ENCODE data around the gene PSME3IP1.
"Not testable (repeated sequence)": the region's sequence is repeated elsewhere in the genome, so short reads cannot be mapped to it uniquely, and the experiment has no call there.

Gene PSME3IP1

DNA sequence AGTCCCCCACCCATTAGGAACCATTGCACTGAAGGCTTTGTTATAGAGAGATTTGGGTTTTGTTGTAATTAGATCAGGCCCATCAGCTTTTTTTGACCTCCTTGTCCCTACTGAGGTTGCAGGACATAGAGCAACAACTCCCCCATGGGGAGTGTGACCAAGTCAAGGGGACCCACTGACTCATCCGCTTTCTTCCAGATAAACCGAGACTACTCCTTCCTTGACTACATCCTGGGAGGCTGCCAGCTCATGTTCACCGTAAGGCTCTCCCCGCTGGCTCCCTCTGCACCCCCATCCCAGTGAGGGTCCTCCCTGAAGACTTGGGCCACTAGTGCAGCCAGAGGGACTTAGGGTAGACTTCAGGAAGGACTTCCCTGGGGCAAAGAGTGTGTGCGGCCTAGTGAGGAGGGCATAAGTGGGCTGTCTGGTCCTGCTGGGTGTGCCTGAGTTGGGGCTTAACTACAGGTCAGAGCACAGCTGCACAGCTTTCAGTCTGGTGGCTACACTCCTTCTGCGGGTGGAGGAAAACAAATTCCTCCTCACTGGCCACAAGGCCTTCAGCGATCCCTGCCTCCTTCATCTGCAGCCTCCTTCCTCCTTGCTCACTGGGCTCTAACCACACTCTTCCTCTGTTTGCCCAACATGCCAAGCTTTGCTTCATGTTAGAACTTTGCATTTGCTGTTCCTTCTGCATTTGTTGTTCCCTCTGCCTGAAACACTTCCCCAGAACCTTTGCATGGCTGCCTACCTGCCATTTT is 62.4 kb downstream of the PSME3IP1 start:
- DNase-seq: no peak

DNA sequence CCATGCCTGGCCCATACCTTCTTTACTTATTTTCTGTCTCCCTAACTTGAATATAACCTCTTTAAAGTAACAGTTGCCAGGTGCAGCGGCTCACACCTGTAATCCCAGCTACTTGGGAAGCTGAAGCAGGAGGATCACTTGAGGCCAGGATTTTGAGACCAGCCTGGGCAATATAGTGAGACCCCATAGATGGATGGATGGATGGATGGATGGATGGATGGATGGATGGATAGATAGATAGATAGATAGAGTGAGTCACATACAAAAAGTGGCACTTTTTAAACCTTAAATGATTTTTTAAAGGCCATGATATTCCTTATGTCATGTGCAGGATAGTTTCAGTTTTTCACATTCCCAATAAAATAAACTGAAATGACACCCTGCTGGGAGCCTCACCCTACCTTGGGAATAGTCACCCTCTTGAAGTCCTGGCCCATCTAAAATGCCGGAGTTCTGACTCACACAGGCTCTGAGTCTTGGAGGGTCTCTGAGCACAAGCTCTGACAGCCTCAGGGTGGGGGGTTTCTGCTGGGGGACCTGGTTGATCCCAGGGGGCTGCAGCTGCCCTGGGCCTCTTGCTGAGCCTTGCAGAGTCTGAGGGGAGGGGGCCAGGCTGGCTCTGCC is 67.3 kb downstream of the PSME3IP1 start:
- DNase-seq: no peak

DNA sequence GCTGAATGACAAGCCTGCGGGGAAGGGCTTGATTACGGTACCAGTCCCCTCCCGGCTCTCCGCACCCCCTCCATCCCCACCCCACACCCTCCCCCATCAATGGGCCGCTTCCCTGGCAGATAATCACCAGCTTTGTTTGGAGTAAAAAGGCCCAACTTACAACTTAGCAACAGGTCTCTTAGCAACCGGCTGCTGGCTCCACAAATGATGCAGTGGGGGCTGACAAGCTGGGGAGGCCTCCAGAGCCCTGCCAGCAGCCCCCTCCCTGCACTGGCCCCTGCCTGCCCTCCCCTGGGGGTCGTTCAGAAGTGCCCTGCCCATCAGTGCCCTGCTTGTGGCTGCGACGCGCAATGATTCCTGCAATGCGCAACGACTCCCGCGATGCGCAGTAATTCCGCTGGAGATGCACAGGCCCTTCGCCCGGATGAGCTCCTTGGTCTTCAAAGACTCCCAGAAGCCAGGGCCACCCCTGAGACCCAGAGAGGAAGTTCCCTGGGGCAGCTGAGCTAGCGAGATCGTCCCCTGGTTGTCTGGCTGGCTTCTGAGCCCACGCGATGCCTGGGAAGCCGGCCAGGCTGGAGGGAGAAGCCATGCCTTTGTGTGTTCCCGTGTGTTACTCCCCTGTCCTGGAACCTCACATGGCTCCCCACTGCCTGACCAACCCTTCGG is 70.2 kb downstream of the PSME3IP1 start:
- DNase-seq: peak; percentile 7

DNA sequence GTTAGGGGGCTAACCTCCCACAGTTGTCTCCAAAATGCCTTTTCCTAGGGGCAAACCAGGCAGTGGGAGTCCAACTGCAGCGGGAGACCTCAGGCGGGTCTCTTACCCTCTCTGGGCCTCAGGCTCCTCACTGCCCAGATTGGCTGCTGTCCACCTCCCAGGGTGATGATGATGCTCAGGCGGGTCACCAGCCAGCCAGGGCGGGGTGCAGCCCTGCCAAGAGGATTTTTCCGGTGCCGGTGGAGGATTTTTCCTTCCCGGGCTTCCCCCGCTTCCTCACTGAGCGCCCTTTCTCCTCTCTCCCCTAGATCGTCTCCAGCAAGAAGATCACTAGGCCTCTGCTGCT is 70.7 kb downstream of the PSME3IP1 start:
- DNase-seq: no peak

DNA sequence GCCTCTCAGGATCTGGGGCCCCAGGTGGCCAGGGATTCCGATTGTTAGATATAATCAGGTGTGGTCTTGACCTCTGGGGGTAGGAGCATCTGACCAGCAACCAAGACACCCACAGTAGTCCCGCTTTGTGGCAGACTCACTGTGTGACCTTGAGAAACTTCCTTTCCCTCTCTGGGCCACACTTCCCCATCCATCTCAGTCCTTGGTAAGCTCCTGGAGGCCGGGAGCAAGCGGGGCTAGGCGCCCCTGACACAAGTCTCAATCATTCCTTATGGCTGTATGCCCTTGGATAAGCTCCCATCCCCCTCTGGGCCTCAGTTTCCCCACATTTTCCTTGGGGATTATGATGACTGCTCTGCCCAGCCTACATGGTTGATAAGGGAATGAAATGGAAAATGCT is 72.2 kb downstream of the PSME3IP1 start:
- DNase-seq: no peak

DNA sequence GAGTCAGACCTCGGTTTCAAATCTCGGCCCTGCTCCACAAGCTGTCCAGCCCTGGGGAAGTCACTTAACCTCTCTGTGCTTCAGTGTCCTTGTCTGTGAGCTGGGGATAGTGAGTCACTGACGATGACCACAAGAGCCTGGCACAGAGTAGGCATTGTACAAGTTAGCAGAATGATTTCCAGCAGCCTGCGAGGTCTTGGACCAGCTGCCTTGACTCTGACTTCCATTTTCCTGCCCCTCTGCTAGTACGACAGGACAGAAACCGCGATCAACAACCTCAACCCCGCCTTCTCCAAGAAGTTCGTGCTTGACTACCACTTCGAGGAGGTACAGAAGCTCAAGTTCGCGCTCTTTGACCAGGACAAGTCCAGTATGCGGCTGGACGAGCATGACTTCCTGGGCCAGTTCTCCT is 72.8 kb downstream of the PSME3IP1 start:
- DNase-seq: no peak

DNA sequence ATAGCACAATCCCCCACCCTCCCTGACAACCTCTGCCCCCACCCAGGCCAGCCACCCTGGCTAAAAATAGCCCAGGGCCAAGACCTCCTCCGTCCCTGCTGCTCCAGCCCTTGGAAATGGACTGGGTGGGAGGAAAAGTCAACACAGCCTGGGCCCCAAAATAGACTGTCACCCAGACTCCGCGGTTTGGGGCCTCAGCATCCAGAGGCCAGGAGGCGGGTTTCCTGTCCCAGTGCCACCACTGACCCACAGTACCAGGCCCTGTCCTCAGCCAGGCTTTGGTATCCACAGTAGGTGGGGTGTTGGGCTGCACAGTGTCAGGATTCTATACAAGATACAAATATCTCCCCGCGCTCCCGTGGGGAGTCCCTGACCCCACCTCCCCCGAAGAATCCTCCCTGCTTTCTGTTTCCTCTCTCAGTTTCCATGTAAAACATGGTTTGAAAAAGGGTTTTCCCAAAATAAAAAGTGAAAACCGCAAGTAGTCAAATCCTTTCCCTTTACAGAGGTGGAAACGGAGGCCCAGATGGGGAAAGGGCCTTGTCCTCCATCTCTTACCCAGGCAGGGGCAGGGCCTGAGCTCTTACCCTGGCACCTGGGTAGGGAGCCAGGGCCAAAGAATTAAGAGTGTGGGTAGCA is 73.3 kb downstream of the PSME3IP1 start:
- DNase-seq: no peak

DNA sequence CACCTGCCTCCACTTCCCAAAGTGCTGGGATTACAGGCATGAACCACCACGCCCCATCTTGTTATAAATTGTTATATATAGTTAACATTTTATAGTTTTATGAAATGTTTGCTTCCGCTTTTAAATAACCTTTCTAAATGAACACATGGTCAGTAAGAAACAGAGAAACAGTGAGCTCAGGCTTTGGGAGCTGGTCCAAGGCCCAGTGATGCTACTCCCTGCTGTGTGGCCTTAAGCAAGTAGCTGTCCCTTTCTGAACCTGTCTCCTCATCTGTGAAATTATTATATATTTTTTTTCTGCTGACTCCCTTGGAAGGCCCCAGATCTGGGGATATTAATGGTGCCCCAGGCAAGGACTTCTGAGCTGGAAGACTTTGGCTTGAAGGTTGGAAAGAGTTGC is 74.4 kb downstream of the PSME3IP1 start:
- DNase-seq: no peak

DNA sequence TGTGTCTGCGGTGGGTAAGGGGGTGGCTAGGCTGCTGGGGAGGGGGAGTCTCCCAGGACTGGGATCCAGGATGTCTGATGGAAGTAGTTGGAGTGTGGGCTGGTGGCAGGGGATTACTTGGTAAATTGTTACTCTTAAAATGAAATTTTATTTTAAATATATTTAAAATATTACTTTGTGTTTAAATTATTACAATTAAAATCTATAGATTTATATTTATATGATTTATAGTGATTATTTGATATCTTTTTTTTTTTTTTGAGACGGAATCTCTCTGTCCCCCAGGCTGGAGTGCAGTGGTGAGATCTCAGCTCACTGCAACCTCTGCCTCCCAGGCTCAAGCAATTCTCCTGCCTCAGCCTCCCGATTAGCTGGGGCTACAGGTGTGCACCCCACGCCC is 74.9 kb downstream of the PSME3IP1 start:
- no peak for DNase-seq

DNA sequence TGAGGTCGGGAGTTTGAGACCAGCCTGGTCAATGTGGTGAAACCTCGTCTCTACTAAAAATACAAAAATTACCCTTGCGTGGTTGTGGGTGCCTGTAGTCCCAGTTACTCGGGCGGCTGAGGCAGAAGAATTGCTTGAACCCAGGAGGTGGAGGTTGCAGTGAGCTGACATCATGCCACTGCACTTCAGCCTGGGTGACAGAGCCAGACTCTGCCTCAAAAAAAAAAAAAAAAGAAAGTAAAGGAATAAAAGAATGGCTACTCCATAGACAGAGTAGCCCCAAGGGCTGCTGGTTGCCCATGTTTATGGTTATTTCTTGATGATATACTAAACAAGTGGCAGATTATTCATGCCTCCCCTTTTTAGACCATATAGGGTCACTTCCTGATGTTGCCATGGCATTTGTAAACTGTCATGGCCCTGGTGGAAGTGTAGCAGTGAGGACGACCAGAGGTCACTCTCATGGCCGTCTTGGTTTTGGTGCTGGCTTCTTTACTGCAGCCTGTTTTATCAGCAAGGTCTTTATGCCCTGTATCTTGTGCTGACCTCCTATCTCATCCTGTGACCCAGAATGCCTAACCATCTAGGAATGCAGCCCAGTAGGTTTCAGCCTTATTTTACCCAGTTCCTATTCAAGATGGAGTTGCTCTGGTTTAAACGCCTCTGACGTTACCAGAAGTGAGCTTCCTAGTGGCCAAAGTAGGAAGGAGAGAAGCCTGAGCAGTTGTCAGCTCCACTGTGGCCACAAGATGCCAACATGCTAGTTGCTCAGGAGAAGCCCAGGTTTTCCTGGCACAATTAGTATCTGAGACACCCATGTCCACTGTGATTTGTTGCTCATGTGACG is 76.4 kb downstream of the PSME3IP1 start:
- DNase-seq: not testable (repeated sequence)

DNA sequence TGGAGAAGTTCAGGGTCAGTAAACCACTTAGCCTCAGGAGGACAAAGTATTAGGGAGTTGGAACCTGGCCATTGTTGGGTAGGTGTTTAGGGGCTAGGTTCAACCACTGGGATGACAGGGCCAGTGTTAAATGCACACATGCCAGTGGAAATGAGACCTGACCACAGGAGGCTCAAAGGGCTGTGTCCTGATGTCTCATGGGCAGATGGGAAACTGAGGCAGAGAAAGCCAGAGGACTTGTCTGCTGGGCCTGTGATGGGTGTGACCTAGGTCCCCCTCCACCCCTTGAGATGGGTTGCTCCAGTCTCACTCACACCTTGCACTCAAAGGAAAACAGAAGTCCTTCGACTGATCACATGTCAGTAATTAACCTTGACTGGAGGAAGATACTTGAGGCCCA is 77.4 kb downstream of the PSME3IP1 start:
- DNase-seq: no peak

DNA sequence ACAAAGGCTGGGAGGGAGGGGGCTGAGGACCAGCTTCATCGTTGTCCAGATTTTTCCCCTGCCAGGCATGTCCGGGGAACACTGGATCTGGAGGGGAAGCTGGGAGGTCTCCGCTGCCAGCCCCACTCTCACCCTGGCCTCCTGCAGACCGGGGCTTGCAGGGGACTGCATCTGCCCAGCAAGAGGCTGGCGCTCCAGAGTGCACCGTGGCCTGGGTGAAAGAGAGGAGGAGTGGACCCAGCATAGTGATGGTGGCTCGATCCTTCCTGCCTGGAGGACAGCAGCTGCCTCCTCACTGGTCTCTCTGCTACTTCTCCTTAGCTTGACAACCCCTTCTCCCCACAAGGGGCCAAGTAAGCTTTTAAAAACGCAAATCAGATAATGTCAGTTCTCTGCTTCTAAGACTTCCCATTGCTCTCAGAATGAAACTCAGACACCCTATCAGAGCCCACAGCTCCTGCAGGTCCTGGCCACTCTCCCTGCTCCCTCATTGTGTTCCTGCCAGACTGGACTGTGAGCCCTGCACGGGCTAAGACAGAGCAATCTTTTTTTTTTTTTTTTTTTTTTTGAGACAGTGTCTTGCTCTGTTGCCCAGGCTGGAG is 78.4 kb downstream of the PSME3IP1 start:
- DNase-seq: no peak

DNA sequence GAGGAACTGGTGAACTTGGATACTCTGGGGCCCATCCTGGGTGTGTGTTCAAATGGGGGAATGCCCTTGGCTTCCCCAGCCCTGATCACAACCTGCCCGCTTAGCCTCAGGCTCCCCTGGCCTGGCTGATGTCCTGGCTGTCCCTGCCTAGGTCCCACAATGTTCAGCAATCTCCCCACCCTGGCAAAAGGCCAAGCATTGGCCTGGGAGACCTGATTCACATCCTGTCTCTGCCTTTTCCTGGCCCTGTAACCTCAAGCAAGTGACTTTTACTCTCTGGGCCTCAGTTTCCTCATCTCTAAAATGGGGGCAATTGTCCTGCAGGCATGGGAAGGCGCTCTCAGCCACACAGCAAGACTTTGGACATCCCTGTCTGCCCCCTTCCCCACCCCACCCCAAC is 79.1 kb downstream of the PSME3IP1 start:
- DNase-seq: no peak

DNA sequence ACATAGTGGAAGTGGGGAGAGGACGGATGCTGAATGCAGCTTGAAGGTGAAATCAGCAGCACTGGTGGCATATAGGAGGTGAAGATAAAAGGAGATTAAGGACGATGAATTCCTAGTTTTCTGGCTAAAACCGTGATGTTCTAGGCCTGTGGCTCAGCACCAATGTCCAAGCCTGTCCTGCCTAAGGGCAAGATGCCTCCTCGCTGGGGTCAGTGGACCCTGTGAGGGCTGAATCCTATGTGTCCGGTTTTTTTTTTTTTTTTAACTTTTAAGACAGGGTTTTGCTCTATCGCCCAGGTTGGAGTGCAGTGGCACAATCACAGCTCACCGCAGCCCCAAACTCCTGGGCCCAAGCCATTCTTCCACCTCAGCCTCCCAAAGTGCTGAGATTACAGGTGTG is 80.7 kb downstream of the PSME3IP1 start:
- DNase-seq: no peak

DNA sequence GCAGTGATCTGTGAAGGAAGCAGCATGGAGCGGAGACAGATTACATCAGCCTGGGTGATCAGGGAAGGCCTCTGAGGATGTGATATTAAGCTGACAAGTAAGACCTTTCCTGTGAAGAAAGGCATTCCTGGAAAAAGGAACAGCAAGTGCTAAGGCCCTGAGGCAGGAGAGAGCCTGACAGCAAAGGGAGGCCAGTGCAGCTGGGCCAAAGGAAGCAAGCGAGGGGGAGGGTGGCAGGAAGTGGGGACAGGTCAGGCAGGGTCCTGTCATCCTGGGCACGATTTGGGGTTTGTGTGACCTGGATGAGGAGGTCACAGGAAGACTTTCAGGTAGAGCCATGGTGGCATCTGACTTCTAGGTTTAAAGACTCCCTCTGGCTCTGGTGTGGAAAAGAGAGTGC is 81.1 kb downstream of the PSME3IP1 start:
- DNase-seq: no peak

DNA sequence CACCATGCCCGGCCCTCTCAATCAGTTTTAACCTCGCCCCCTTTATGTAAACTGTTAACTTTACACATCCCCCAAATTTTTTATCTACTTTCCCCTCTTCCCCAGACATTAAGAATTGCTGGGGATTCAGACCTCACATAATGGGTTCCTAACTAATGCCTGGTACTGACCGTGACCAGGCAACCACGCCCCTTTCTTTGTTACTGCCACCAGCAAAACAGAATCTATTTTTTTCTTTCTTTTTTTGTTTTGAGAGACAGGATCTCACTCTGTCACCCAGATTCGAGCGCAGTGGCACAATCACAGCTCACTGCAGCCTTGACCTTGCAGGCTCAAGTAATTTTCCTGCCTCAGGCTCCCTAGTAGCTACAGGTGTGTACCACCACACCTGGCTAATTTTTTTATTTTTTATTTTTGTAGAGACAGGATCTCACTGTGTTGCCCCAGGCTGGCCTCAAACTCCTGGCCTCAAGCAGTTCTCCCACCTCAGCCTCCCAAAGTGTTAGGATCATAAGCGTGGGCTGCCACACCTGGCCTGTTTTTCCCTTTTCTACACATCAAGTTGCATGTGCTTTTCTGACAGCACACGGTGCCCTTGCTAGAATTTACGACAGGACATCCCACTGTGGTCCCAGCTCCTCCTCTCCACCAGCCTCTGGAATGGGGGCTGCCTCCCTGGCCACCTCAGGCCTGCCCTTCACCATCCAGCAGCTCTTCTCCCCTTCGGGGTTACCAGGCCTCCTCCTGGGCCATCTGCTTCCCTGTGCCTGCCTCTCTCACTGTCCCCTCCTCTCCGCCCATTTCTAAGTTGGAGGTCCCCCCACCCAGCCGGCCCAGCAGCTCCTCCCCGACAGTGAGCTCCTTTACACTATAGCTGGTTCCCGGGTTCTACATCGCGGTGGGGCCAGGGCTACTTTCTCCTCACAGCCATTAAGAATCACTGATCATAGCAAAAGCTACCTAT is 82.7 kb downstream of the PSME3IP1 start:
- DNase-seq: no peak

Measured in NCI-H446 treated with DMSO at 0.1 percent for 48 hours (cell line).